DMS153 treated with DMSO at 0.1 percent for 48 hours (cell line): ENCODE data around the gene SNRNP48.

Experiments
- DNase-seq: peaks from one replicate; lab custom pipeline; 2025; ENCODE audit not compliant: unreplicated experiment; lab: John Stamatoyannopoulos, UW

SNRNP48 gene

GRCh38 chr6:7640016-7640415 is 50.0 kb downstream of the SNRNP48 start:
- DNase-seq: no peak

DNA sequence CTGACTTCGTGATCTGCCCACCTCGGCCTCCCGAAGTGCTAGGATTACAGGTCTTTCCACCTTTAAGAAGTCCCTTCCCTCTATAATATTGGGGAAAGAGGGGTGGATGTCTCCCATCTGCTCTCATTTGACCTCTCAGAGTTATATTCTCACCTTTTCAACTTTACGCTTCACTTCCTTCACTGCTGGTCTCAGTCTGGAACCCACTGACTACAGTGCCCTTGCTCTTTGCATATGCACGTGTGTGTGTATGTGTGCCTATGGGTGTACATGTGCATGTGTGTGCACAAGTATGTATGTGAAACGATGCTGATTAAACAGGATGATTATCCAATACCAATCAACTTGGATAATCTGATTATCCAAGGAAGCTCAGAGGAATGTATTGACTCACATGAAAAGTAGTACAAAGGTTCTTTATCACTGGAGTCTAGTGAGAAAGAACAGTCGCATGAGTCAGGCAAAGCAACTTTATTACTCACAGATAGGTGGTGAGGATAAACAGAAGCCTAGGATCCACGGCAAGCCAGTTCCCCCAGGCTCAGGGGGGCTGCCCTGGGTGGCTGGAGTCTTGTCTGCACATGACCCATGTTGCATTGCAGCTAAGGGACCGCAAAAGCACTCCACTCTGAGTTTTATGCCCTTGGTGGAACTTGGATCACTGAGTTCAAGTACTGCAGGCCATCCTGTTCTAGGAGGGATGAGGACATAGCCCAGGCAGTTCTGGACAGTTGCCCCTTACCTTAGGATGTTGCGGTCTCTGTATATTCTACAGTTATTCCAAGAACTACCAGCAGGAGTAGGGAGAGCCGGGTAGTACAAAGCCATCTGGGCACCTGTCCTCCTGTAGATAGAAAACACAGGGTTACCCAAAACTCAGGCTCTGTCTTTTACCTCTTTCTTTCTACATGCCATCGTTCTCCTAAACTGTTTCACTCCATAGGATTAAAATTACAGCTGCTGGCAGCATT is 50.9 kb downstream of the SNRNP48 start:
- no peak for DNase-seq

GRCh38 chr6:7642791-7643190 is 52.8 kb downstream of the SNRNP48 start:
- no peak for DNase-seq

DNA sequence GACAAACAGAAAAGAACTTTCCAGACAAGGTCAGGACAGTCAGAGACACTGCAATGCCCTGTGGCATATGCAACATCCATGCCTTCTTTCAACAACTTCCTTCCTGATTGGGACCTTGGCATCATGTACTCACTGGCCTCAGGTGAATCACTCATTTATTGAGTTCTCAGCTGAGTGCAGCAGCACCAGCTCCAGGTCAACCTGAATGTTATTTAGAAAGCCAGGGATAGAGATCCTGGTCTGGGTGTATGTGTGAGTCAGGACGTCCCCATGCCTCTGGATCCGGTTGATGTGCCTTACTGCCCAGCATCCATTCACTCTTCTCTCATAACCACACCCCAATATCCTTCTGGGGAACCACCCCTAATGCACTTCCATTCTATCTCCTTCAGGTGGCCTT is 54.4 kb downstream of the SNRNP48 start:
- no peak for DNase-seq

DNA sequence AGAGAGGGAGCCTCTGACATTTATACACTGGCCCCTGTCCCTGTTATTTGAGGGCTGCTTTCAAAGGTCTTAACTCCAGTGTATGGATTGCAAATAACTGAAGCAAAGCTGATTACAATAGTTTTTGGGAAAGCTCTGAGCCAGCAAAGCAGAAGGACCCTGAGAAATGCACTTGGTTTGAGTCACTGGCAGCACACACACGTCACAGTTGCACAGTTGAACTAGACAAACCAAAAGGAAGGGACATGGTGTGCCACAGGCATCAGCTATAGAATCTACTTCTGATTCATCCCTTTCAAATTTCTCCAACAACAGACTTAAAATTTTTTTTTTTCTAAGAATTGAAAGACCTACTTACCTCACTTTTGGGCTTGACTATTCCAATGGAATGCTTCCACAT is 56.4 kb downstream of the SNRNP48 start:
- no peak for DNase-seq

- DNase-seq: no peak
These were observed 57.5 kb downstream of the SNRNP48 start for GRCh38 chr6:7647504-7647903.

- DNase-seq: no peak
These were observed 59.2 kb downstream of the SNRNP48 start for GRCh38 chr6:7649037-7649810.

GRCh38 chr6:7650878-7651277 is 60.9 kb downstream of the SNRNP48 start:
- no peak for DNase-seq

GRCh38 chr6:7652957-7653356 is 63.0 kb downstream of the SNRNP48 start:
- no peak for DNase-seq

DNA sequence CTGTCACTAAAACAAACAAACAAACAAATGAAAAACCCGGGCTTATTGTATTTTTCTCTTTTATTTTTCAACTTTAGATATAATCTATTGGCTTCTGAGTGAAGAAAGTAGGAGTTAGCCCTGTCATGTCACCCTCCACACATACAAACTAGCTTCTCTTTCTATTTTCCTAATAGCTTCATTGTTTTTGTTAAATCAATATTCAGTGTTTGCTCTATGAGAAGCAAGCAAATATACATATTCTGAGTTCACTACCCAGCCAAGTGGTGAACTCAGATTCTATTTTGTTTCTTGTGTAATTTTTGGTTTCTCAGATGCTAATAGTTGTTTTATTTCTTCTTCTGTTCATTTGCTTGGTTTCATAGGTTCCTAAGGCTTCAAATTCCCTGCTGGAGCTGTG is 66.4 kb downstream of the SNRNP48 start:
- no peak for DNase-seq

DNA sequence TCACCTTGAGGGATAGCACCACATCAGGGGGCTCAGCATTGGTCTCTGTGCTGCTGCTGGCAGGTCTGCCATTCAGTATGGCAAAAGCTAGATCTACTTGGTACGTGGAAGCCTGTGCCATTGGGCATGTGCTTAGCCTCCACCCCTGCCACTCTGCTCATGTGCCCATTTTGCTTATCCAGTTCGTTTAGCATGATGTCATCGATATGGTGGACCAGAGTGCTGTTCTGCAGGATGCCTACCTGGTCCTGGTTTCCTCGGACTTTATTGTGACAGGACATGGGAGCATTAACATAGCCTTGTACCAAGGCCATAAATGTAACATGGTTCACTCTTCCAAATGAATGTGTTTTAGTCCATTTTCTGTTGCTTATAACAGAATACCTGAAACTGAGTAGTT is 68.5 kb downstream of the SNRNP48 start:
- no peak for DNase-seq

GRCh38 chr6:7661364-7661763 is 71.4 kb downstream of the SNRNP48 start:
- no peak for DNase-seq
